HepG2 (cell line): Measurements from ENCODE around the gene PPIP5K1. TPM values are rescaled to one million over a fixed set of nuclear protein-coding genes. Genes with fewer than 3 reads are reported as not detected.

Source experiments
- AKAP8 ChIP-seq: sonication (generic); formaldehyde crosslinking; IDR thresholded peaks from 2 replicates; pipeline ENCODE4 v1.5.1; 2020; ENCODE audit warnings: mild to moderate bottlenecking, missing genetic modification reagents
- CHD2 ChIP-seq: IDR thresholded peaks from 2 replicates; pipeline ENCODE4 v1.6.1; 2011; ENCODE audit warnings: low read depth, low read length, improper control_type of control experiment
- DMAP1 ChIP-seq: IDR thresholded peaks from 2 replicates; pipeline ENCODE4 v1.6.1; 2016
- NBN ChIP-seq: fragments of 450-650 bp; conservative IDR thresholded peaks from 2 replicates; pipeline ENCODE4 v1.6.1; 2017
- NFYC ChIP-seq: IDR thresholded peaks from 2 replicates; pipeline ENCODE4 v1.6.1; 2016; ENCODE audit warnings: missing genetic modification reagents, missing compliant biosample characterization
- NR2F1 ChIP-seq, 2 experiments: fragments of 450-650 bp in 1 of 2; formaldehyde crosslinking in 1 of 2; IDR thresholded peaks; 2 replicates each; pipeline versions ENCODE4 v1.5.0 to v1.6.1; 2016 to 2020; ENCODE audit warnings: mild to moderate bottlenecking in 1 of 2, missing compliant biosample characterization in 1 of 2, missing genetic modification reagents in 1 of 2, moderate library complexity in 1 of 2
- U2AF1 ChIP-seq: fragments of 200-400 bp; formaldehyde crosslinking; optimal IDR thresholded peaks from 2 replicates; pipeline ENCODE3; 2017; ENCODE audit warnings: mild to moderate bottlenecking, low read depth, low read length
- YEATS4 ChIP-seq: sonication (generic); formaldehyde crosslinking; IDR thresholded peaks from 2 replicates; pipeline ENCODE4 v1.4.0; 2020; ENCODE audit warnings: missing genetic modification reagents, borderline replicate concordance
- ZNF326 ChIP-seq: sonication (generic); formaldehyde crosslinking; IDR thresholded peaks from 2 replicates; pipeline ENCODE4 v1.4.0; 2020; ENCODE audit warnings: missing genetic modification reagents, borderline replicate concordance
- ZNF451 ChIP-seq: sonication (generic); formaldehyde crosslinking; IDR thresholded peaks from 2 replicates; pipeline ENCODE4 v1.5.0; 2020; ENCODE audit warnings: mild to moderate bottlenecking, missing genetic modification reagents
- ZNF839 ChIP-seq: sonication (generic); formaldehyde crosslinking; IDR thresholded peaks from 2 replicates; pipeline ENCODE4 v1.4.0; 2020; ENCODE audit warnings: missing genetic modification reagents, mild to moderate bottlenecking, borderline replicate concordance
- polyA plus RNA-seq, 8 experiments: library from polyadenylated mRNA; depleted of rRNA in 3 of 8; stranded (reverse) in 7 of 8; unstranded in 1 of 8; fragments of >200 nt; fragmentation: Illumina TruSeq in 4 of 8; extraction: Trizol in 4 of 8; gene quantifications; 2 replicates each; pipeline versions ENCODE4 v1.2.1 to v1.2.3, GENCODE V29; 2011 to 2016; ENCODE audit warnings: low read depth in 4 of 8, missing spikeins in 1 of 8, mixed read lengths in 1 of 8; ENCODE audit not compliant: insufficient read depth in 1 of 8
- total RNA-seq, 5 experiments: library from RNA; depleted of rRNA; stranded (reverse); fragments of >200 nt; fragmentation: Illumina TruSeq; extraction: Trizol; gene quantifications; 2 replicates each; pipeline ENCODE4 v1.2.3, GENCODE V29; 2016; ENCODE audit warnings: low read depth in 1 of 5
- TF ChIP-seq, protein P1 (sequence below): sonication (generic); formaldehyde crosslinking; IDR thresholded peaks from 2 replicates; pipeline ENCODE4 v1.5.1; 2020; ENCODE audit warnings: missing genetic modification reagents, mild to moderate bottlenecking, borderline replicate concordance
- TF ChIP-seq, protein P2 (sequence below): sonication (generic); formaldehyde crosslinking; IDR thresholded peaks from 2 replicates; pipeline ENCODE4 v1.5.1; 2020; ENCODE audit warnings: missing genetic modification reagents, mild to moderate bottlenecking, borderline replicate concordance
- TF ChIP-seq, protein P3 (sequence below): sonication (generic); formaldehyde crosslinking; IDR thresholded peaks from 2 replicates; pipeline ENCODE4 v1.5.0; 2020; ENCODE audit warnings: missing genetic modification reagents, mild to moderate bottlenecking, borderline replicate concordance
- TF ChIP-seq, protein P4 (sequence below): sonication (generic); formaldehyde crosslinking; IDR thresholded peaks from 2 replicates; pipeline ENCODE4 v1.4.0; 2020; ENCODE audit warnings: missing genetic modification reagents
- TF ChIP-seq, protein P5 (sequence below): IDR thresholded peaks from 2 replicates; pipeline ENCODE4 v1.6.1; 2016; ENCODE audit warnings: mild to moderate bottlenecking

PPIP5K1 gene
- total and polyA plus RNA-seq, 2 of the 13 experiments (the other 11 are each of a cell fraction or from before 2014, with no cell fraction given): 9.9 to 10.9 TPM

DNA sequence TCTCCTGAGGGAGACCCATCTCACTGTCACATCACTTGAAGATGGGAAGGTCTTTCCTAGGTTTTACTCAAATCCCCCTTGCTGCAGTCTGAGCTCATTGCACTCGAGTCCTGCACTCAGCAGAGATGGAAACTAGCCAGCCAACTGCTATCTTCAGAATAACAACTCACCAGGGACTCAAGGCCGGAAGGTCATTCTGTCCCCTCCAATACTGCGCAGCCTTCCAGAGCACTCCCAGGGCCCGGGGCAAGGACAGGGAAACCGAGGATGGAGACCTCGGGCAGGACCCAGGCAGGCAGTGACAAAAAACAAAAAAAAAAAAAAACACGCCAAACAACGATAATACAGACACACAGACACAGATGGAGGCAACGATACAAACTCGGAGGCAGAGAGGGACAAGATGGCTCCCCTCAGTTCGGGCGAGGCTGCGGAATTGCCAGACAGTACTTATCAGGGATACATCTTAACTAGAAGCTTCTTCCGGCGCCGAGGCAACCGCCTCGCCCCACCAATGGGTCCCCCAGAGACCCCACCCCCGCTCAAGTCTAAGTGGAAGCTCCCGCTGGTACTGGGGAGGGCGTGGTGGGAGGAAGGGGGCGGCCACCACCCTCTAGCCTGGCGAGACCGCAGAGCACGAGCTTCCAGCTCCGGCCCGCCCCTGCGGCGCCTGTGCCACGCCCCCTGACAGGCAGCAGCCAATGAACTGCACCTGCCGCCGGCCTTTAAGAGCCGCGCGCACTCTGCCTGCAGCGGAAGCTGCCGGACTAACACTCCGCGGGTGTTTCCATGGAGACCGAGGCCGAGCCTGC is 79.6 kb downstream of the PPIP5K1 start (continued):
- TF ChIP-seq, protein P1, sequence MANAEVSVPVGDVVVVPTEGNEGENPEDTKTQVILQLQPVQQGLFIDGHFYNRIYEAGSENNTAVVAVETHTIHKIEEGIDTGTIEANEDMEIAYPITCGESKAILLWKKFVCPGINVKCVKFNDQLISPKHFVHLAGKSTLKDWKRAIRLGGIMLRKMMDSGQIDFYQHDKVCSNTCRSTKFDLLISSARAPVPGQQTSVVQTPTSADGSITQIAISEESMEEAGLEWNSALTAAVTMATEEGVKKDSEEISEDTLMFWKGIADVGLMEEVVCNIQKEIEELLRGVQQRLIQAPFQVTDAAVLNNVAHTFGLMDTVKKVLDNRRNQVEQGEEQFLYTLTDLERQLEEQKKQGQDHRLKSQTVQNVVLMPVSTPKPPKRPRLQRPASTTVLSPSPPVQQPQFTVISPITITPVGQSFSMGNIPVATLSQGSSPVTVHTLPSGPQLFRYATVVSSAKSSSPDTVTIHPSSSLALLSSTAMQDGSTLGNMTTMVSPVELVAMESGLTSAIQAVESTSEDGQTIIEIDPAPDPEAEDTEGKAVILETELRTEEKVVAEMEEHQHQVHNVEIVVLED (CRISPR knock-in tag): peak; percentile 46
- TF ChIP-seq, protein P2, sequence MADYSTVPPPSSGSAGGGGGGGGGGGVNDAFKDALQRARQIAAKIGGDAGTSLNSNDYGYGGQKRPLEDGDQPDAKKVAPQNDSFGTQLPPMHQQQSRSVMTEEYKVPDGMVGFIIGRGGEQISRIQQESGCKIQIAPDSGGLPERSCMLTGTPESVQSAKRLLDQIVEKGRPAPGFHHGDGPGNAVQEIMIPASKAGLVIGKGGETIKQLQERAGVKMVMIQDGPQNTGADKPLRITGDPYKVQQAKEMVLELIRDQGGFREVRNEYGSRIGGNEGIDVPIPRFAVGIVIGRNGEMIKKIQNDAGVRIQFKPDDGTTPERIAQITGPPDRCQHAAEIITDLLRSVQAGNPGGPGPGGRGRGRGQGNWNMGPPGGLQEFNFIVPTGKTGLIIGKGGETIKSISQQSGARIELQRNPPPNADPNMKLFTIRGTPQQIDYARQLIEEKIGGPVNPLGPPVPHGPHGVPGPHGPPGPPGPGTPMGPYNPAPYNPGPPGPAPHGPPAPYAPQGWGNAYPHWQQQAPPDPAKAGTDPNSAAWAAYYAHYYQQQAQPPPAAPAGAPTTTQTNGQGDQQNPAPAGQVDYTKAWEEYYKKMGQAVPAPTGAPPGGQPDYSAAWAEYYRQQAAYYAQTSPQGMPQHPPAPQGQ (CRISPR knock-in tag): no peak
- TF ChIP-seq, protein P3, sequence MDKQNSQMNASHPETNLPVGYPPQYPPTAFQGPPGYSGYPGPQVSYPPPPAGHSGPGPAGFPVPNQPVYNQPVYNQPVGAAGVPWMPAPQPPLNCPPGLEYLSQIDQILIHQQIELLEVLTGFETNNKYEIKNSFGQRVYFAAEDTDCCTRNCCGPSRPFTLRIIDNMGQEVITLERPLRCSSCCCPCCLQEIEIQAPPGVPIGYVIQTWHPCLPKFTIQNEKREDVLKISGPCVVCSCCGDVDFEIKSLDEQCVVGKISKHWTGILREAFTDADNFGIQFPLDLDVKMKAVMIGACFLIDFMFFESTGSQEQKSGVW (CRISPR knock-in tag): no peak
- TF ChIP-seq DMAP1 (peak; percentile 61; the same call in 1 of the 2 replicates), ZNF326 (CRISPR knock-in tag) (no peak), NR2F1 (CRISPR knock-in tag; IDR thresholded peaks at IDR 0.05) (peak in 1 of 2 experiments; percentile 23; a peak in 1 of 4 replicates), ZNF839 (no peak), U2AF1 (no peak), NFYC (CRISPR knock-in tag) (peak; percentile 82), CHD2 (peak; percentile 55; the same call in 1 of the 2 replicates), ZNF451 (CRISPR knock-in tag) (0 out of 2 replicates have a peak, but pooled peaks have one; percentile 16), AKAP8 (CRISPR knock-in tag) (no peak), NBN (no peak), YEATS4 (CRISPR knock-in tag) (peak; percentile 46; the same call in 1 of the 2 replicates)
- TF ChIP-seq, protein P4, sequence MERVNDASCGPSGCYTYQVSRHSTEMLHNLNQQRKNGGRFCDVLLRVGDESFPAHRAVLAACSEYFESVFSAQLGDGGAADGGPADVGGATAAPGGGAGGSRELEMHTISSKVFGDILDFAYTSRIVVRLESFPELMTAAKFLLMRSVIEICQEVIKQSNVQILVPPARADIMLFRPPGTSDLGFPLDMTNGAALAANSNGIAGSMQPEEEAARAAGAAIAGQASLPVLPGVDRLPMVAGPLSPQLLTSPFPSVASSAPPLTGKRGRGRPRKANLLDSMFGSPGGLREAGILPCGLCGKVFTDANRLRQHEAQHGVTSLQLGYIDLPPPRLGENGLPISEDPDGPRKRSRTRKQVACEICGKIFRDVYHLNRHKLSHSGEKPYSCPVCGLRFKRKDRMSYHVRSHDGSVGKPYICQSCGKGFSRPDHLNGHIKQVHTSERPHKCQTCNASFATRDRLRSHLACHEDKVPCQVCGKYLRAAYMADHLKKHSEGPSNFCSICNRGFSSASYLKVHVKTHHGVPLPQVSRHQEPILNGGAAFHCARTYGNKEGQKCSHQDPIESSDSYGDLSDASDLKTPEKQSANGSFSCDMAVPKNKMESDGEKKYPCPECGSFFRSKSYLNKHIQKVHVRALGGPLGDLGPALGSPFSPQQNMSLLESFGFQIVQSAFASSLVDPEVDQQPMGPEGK (CRISPR knock-in tag): peak; percentile 73
- TF ChIP-seq, protein P5, sequence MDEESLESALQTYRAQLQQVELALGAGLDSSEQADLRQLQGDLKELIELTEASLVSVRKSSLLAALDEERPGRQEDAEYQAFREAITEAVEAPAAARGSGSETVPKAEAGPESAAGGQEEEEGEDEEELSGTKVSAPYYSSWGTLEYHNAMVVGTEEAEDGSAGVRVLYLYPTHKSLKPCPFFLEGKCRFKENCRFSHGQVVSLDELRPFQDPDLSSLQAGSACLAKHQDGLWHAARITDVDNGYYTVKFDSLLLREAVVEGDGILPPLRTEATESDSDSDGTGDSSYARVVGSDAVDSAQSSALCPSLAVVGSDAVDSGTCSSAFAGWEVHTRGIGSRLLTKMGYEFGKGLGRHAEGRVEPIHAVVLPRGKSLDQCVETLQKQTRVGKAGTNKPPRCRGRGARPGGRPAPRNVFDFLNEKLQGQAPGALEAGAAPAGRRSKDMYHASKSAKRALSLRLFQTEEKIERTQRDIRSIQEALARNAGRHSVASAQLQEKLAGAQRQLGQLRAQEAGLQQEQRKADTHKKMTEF (CRISPR knock-in tag): peak; percentile 58; the same call in 1 of the 2 replicates
